ENCODE measurements around the gene HSD3B7.

Gene HSD3B7

DNA sequence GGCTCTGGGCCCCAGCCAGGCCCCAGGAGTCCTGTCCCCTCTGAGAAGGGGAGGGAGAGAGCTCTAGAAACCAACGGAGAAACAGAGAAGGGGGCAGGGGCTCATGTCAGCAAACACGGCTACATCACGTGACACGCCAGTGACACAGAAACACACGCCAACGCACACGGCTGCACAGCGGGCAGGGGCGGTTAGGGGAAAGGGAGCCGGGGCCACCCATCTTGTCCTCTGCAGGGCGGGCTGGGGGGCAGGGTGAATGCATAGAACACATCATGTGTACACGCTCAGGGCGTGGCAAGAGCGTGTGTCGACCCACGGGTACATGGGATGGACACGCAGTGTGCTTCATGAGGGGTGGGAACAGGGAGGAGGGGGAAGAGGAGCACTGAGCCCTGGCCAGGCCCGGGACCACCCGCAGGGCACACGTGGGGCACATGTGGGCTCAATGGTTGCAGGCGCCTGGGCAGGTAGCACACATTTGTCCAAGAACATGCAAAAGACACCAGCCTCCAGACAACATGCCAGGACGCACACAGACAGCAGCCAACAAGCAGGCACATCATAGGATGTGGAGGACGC is 4.6 kb downstream of the HSD3B7 start:
- no peaks in the 10 kb centered on the region for H3K4me1 ChIP-seq (ENCODE audit: control insufficient read depth, insufficient read depth, low read length)
- H3K27me3 ChIP-seq (ENCODE audit: control insufficient read depth, insufficient read depth, low read length) = no peaks in the 10 kb centered on the region
- H3K9me3 ChIP-seq (ENCODE audit: control insufficient read depth, insufficient read depth, low read length) = no peaks in the 10 kb centered on the region
- no peak overlapping the region for H3K9ac ChIP-seq (ENCODE audit: low read depth, low read length)
- H3K4me3 ChIP-seq (ENCODE audit: low read depth, low read length) = no peak overlapping the region
- peaks cover 5% of the 10 kb centered on the region for H3K36me3 ChIP-seq (ENCODE audit: control insufficient read depth, insufficient read depth, low read length)

DNA sequence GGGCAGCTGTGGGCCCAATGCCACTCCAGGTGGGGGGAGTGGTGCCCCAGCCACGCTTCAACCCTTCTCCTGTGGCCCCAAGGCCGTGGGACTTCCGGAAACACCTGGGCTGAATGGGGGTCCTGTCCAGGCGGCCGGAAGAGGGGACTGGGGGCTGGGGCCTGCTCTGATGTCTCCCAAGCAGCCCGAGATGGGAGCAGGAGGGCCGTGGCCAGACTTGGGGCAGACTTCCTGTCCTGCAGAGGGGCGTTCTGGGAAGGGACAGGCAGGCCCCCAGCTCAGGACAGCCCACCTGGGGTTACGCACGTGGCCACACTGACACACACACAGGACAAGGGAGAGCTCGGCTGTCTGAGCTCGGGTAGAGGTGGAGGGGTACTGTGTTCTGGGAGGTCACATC is 5.1 kb downstream of the HSD3B7 start:
- H3K4me1 ChIP-seq (ENCODE audit: control insufficient read depth, insufficient read depth, low read length) = no peaks in the 10 kb centered on the region
- no peaks in the 10 kb centered on the region for H3K9me3 ChIP-seq (ENCODE audit: control insufficient read depth, insufficient read depth, low read length)
- H3K36me3 ChIP-seq (ENCODE audit: control insufficient read depth, insufficient read depth, low read length) = peaks cover 5% of the 10 kb centered on the region
- H3K4me3 ChIP-seq (ENCODE audit: low read depth, low read length) = no peak overlapping the region
- no peak overlapping the region for H3K9ac ChIP-seq (ENCODE audit: low read depth, low read length)
- H3K27me3 ChIP-seq (ENCODE audit: control insufficient read depth, insufficient read depth, low read length) = no peaks in the 10 kb centered on the region

DNA sequence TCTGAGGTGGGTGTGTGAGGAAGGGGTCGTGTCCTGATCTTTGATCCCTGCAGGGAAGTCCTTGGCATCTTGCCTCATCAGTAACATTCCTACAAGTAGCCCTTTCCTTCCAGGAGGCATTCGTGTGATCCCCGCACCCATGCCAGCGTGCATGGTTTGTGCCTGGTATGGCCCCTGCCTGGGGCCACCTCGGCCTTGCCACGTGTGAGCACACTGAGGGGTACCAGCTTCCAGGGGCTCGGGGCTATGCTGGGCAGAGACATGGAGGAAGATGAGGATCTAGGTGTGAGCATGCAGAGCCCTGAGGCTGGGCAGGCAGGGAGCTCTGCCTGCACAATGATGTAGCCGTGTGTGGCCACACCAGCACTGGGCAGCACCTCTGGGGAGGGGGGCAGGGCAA is 6.0 kb downstream of the HSD3B7 start:
- no peaks in the 10 kb centered on the region for H3K4me1 ChIP-seq (ENCODE audit: control insufficient read depth, insufficient read depth, low read length)
- H3K27me3 ChIP-seq (ENCODE audit: control insufficient read depth, insufficient read depth, low read length) = no peaks in the 10 kb centered on the region
- no peak overlapping the region for H3K9ac ChIP-seq (ENCODE audit: low read depth, low read length)
- H3K4me3 ChIP-seq (ENCODE audit: low read depth, low read length) = no peak overlapping the region
- peaks cover 5% of the 10 kb centered on the region for H3K36me3 ChIP-seq (ENCODE audit: control insufficient read depth, insufficient read depth, low read length)
- H3K9me3 ChIP-seq (ENCODE audit: control insufficient read depth, insufficient read depth, low read length) = no peaks in the 10 kb centered on the region

DNA sequence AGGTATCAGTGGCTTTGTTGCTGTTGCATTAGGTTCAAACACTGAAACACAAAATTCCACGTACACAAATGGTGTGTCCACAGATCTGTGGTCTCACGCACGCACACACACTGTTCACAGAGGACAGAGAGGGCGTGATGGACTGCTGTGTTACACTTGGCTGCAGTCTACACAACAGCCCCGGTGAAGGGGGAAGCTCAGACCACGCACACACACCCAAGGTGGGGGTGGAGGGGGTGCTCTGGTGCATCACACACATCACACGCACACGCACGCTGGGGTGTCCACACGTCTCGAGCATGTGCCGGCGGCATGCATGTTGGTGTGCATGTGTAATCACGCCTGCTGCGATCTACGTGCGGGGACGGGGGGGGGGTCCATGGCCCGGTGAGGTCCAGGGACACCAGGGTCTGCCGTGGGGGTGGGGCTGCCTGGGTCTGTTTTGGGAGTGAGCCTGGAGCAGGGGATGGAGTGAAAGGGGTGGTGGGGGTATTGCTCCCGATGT is 7.3 kb downstream of the HSD3B7 start:
- Histone ChIP-seq H3K4me1 (ENCODE audit: control insufficient read depth, insufficient read depth, low read length) (no peaks in the 10 kb centered on the region), H3K36me3 (ENCODE audit: control insufficient read depth, insufficient read depth, low read length) (peaks cover 5% of the 10 kb centered on the region), H3K4me3 (ENCODE audit: low read depth, low read length) (no peak overlapping the region), H3K9ac (ENCODE audit: low read depth, low read length) (no peak overlapping the region), H3K27me3 (ENCODE audit: control insufficient read depth, insufficient read depth, low read length) (no peaks in the 10 kb centered on the region), H3K9me3 (ENCODE audit: control insufficient read depth, insufficient read depth, low read length) (no peaks in the 10 kb centered on the region)

DNA sequence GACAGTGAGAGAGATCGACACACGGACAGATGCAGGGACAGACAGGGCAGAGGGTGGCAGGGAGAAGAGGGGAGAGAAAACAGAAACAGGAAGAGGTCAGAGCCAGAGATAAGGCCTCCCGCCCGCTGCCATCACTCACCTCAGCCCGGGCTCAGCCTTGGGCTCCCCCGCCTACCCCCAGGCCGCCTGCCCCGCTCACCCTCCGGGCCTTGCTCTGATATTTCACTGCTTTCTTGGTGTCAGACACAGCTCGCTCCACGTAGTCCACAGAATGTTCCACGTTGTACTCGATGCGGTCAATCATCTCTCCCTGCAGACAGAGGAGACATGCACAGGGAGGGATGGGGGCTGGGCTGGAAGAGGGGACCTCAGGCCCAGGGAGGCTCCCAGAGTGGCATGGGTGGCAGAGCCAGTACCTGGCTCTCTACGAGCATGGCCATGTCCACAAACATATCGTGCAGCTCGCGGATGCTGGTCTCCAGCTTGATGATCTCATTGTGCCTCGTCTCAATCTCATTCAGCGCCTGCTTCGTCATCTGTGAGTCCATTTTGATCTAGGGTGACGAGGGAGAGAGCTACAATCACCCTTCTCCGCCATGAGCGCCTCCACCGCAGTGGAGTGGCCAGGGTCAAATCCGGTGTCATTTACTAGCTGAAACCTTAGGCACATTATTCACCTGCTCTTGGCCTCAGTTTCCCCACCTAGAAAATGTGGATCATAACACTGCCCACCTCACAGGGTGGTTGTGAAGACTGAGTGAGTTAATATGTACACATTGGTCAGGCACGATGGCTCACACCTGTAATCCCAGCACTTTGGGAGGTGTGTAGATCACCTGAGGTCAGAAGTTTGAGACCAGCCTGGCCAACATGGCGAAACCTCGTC is 8.2 kb downstream of the HSD3B7 start:
- H3K9ac ChIP-seq (ENCODE audit: low read depth, low read length) = no peak overlapping the region
- H3K36me3 ChIP-seq (ENCODE audit: control insufficient read depth, insufficient read depth, low read length) = peaks cover 5% of the 10 kb centered on the region
- H3K4me3 ChIP-seq (ENCODE audit: low read depth, low read length) = no peak overlapping the region
- H3K9me3 ChIP-seq (ENCODE audit: control insufficient read depth, insufficient read depth, low read length) = no peaks in the 10 kb centered on the region
- H3K4me1 ChIP-seq (ENCODE audit: control insufficient read depth, insufficient read depth, low read length) = peaks cover 6% of the 10 kb centered on the region
- no peaks in the 10 kb centered on the region for H3K27me3 ChIP-seq (ENCODE audit: control insufficient read depth, insufficient read depth, low read length)

DNA sequence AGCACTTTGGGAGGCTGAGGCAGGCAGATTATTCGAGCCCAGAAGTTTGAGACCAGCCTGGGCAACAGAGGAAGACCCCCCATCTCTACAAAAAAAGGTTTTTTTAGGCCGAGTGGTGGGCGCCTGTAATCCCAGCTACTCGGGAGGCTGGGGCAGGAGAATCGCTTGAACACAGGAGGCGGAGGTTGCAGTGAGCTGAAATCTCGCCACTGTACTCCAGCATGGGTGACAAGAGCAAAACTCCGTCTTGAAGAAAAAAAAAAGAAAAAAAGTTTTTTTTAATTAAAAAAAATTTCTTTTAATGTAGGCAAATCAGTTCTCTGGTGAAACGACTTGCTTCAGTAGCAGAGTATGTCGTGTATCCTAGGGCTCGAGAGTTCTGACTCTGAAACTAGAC is 10.9 kb downstream of the HSD3B7 start:
- peaks cover 3% of the 10 kb centered on the region for H3K36me3 ChIP-seq (ENCODE audit: control insufficient read depth, insufficient read depth, low read length)
- H3K4me1 ChIP-seq (ENCODE audit: control insufficient read depth, insufficient read depth, low read length) = peaks cover 12% of the 10 kb centered on the region
- no peaks in the 10 kb centered on the region for H3K9me3 ChIP-seq (ENCODE audit: control insufficient read depth, insufficient read depth, low read length)
- H3K9ac ChIP-seq (ENCODE audit: low read depth, low read length) = no peak overlapping the region
- no peaks in the 10 kb centered on the region for H3K27me3 ChIP-seq (ENCODE audit: control insufficient read depth, insufficient read depth, low read length)
- peak overlapping the region; percentile 83 for H3K4me3 ChIP-seq (ENCODE audit: low read depth, low read length)

DNA sequence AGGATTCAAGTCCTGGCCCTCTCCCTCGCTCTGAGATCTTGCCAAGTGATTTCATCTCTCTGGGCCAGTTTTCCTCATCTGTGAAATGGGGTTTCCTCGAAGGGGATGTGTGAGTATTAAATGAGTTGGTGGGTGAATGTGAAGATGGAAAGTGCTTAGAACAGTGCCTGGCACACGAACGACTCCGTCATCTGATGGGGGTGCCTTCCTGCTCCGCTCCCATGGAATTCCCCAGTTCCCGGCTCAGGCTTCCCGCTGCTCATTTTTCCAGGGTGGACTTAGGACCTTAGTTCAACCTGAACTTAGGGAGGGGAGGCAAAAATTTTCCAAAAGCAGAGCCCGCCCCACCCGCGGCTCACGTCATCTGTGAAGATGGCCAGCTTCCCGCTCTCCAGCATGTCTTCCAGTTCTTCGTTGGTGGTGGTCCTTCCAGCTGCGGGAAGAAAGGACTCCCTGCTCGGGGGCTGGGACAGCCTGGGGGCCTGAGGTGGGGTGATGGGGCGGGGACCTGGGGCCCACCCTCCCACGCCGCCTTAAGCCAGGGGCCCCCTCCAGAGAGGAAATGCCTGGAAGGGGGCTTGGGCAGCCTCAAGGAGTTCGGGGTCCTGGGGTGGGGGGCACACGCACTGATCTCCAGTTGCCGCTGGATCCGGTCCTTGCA is 11.4 kb downstream of the HSD3B7 start:
- Histone ChIP-seq H3K9ac (ENCODE audit: low read depth, low read length) (no peak overlapping the region), H3K4me3 (ENCODE audit: low read depth, low read length) (peak overlapping the region; percentile 83), H3K27me3 (ENCODE audit: control insufficient read depth, insufficient read depth, low read length) (no peaks in the 10 kb centered on the region), H3K9me3 (ENCODE audit: control insufficient read depth, insufficient read depth, low read length) (no peaks in the 10 kb centered on the region), H3K4me1 (ENCODE audit: control insufficient read depth, insufficient read depth, low read length) (peaks cover 12% of the 10 kb centered on the region), H3K36me3 (ENCODE audit: control insufficient read depth, insufficient read depth, low read length) (no peaks in the 10 kb centered on the region)

DNA sequence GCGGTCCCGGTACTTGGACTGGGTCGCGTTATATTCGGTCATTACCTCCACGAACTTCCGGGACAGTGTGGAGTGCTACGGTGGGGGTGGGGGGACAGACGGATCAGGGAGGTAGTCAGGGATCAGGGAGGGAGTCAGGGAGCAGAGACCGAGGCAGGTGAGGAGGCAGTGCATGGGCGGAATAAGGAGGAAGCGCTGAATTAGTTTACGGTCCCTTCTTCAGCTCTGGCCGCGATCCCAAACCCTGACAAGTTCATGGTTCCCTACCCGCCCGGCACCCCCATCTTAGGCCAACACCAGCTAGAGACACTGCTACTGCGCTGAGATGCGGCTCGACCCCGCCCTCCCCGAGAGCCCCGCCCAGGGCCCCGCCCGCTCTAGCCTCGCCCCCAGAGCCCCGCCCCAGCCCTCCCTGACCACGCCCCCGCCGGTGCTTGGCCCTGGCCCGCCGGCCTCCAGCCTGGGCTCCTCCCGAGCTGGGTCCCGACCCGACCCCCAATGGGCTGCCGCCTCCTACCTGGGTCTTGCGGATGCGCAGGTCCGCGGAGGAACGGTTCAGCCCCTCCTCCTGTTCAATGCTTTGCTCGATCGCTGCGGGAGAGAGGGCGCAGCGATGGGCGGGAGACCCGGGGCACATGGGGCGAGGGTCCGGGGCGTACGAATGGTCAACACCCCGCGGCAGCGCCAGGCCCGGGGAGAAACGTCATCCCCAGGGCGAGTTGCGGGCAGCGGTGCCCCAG is 12.1 kb downstream of the HSD3B7 start:
- Histone ChIP-seq H3K9me3 (ENCODE audit: control insufficient read depth, insufficient read depth, low read length) (no peaks in the 10 kb centered on the region), H3K4me3 (ENCODE audit: low read depth, low read length) (peak overlapping the region; percentile 83), H3K4me1 (ENCODE audit: control insufficient read depth, insufficient read depth, low read length) (peaks cover 12% of the 10 kb centered on the region), H3K36me3 (ENCODE audit: control insufficient read depth, insufficient read depth, low read length) (no peaks in the 10 kb centered on the region), H3K9ac (ENCODE audit: low read depth, low read length) (no peak overlapping the region), H3K27me3 (ENCODE audit: control insufficient read depth, insufficient read depth, low read length) (no peaks in the 10 kb centered on the region)

DNA sequence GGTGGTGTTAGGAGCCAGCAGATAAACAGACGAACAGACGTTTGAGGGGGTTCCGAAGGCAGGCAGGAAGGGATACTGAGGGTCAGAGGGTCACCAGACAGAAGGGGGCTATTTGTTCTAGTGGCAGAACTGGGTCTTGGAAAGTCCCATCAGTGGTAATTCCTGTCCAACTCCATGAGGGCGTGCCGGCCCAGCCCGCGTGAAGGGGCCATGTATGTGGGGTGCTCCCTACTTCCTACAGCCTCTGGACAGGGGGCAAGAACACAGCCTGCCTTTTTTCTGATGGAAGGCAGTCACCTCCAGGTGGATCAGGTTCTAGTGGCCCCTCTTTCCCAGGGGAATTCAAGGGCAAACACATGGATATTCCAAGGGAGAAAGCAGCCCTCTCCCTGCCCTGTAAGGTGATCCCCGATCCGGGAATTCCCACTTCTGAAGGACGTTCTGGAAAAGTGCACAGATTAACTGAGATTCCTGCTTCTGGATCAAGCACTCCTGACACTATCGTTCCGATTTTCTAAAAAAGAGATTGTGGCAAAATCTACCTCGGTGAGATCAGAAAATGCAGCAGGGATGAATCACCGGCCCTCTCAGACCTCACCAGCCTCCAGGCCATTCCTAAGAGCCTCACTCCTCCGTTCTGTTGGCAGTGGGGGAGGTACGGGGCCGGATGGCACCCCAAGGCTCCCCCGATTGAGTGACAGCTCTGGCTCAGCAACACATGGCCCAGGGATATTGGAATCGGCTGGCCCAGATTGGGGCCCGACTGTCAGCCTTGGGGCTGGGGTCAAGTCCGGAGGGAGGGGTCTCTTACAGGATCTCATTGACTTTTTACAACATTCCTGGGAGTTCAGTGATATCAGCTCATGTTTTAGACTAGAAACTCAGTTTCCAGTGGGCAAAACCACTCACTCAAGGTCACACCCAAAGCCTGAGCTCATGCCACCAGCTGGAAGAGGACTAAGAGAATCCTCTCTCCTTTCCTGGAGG is 13.0 kb downstream of the HSD3B7 start:
- H3K27me3 ChIP-seq (ENCODE audit: control insufficient read depth, insufficient read depth, low read length) = no peaks in the 10 kb centered on the region
- H3K4me3 ChIP-seq (ENCODE audit: low read depth, low read length) = peak overlapping the region; percentile 71
- H3K9ac ChIP-seq (ENCODE audit: low read depth, low read length) = no peak overlapping the region
- peaks cover 12% of the 10 kb centered on the region for H3K4me1 ChIP-seq (ENCODE audit: control insufficient read depth, insufficient read depth, low read length)
- no peaks in the 10 kb centered on the region for H3K36me3 ChIP-seq (ENCODE audit: control insufficient read depth, insufficient read depth, low read length)
- no peaks in the 10 kb centered on the region for H3K9me3 ChIP-seq (ENCODE audit: control insufficient read depth, insufficient read depth, low read length)

DNA sequence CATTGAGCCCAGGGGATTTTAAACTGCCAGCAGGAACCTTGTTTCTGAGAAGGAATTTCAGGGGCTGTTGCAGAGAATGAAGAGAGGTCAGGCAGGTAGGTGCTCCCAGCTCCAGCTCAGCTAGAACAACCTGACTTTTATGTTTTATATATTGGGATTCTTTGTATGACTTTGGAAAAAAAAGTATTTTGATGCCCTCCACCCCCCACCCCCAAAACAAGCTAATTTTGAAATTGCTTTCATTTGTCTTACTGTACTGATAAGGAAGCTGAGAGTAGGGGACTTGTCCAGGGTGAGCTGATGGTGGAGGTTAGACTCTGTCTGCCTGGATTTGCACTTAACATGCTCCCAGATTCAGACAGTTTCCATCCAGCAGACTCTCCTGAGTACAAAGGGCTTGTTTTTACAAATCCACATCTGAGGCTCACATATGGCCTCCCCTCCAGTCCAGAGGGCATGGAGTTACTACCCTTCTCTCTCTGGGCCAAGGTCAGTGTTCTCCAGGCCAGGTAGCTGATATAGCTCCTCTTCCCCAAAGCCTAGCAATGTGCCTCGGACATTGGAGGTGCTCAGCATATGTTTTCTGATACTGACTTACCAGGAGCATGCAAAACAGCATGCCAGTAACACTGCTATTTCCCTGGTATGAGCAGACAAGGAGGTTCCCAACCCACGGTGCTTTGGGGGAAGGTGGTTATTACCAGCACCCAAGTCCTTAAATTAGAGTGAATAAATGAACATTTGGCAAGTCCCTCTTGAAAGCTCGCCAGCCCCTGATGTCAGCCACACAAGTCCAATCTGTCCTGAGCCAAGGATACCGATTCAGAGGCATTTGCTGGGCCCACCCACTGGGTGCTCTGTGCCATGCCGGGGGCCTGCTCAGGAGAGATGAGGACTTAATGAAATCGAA is 14.1 kb downstream of the HSD3B7 start:
- Histone ChIP-seq H3K36me3 (ENCODE audit: control insufficient read depth, insufficient read depth, low read length) (no peaks in the 10 kb centered on the region), H3K9ac (ENCODE audit: low read depth, low read length) (no peak overlapping the region), H3K4me3 (ENCODE audit: low read depth, low read length) (no peak overlapping the region), H3K9me3 (ENCODE audit: control insufficient read depth, insufficient read depth, low read length) (no peaks in the 10 kb centered on the region), H3K4me1 (ENCODE audit: control insufficient read depth, insufficient read depth, low read length) (peaks cover 12% of the 10 kb centered on the region), H3K27me3 (ENCODE audit: control insufficient read depth, insufficient read depth, low read length) (no peaks in the 10 kb centered on the region)
